ENCODE data around the gene CCDC50.

CCDC50 gene

GRCh38 chr3:191428177-191428576 lies 99.0 kb downstream of the CCDC50 start:
- DNase-seq (ENCODE audit: low spot score), result no peak
- no peak for TF ChIP-seq CTCF (IDR thresholded peaks at IDR 0.05; ENCODE audit: extremely low read depth, insufficient read depth, missing control alignments)
- in situ Hi-C loops (cut with MboI; ENCODE audit: low pct_unique_long_range_greater_than_20kb, low sequenced_read_pairs, unreplicated experiment), result no loop called here

GRCh38 chr3:191430103-191430502 lies 100.9 kb downstream of the CCDC50 start:
- TF ChIP-seq CTCF (IDR thresholded peaks at IDR 0.05; ENCODE audit: extremely low read depth, insufficient read depth, missing control alignments), result no peak
- in situ Hi-C loops (cut with MboI; ENCODE audit: low pct_unique_long_range_greater_than_20kb, low sequenced_read_pairs, unreplicated experiment), result no loop called here
- DNase-seq (ENCODE audit: low spot score), result no peak

GRCh38 chr3:191431160-191431822 lies 102.1 kb downstream of the CCDC50 start:
- DNase-seq (ENCODE audit: low spot score), result no peak
- in situ Hi-C loops (cut with MboI; ENCODE audit: low pct_unique_long_range_greater_than_20kb, low sequenced_read_pairs, unreplicated experiment), result no loop called here
- TF ChIP-seq CTCF (IDR thresholded peaks at IDR 0.05; ENCODE audit: extremely low read depth, insufficient read depth, missing control alignments), result no peak

GRCh38 chr3:191432162-191432561 lies 103.0 kb downstream of the CCDC50 start:
- DNase-seq (ENCODE audit: low spot score), result no peak
- TF ChIP-seq CTCF (IDR thresholded peaks at IDR 0.05; ENCODE audit: extremely low read depth, insufficient read depth, missing control alignments), result no peak
- in situ Hi-C loops (cut with MboI; ENCODE audit: low pct_unique_long_range_greater_than_20kb, low sequenced_read_pairs, unreplicated experiment), result no loop called here

GRCh38 chr3:191434024-191434423 lies 104.8 kb downstream of the CCDC50 start:
- TF ChIP-seq CTCF (IDR thresholded peaks at IDR 0.05; ENCODE audit: extremely low read depth, insufficient read depth, missing control alignments), result no peak
- in situ Hi-C loops (cut with MboI; ENCODE audit: low pct_unique_long_range_greater_than_20kb, low sequenced_read_pairs, unreplicated experiment), result no loop called here
- no peak for DNase-seq (ENCODE audit: low spot score)

- no peak for TF ChIP-seq CTCF (IDR thresholded peaks at IDR 0.05; ENCODE audit: extremely low read depth, insufficient read depth, missing control alignments)
- in situ Hi-C loops (cut with MboI; ENCODE audit: low pct_unique_long_range_greater_than_20kb, low sequenced_read_pairs, unreplicated experiment), result no loop called here
These were observed 106.8 kb downstream of the CCDC50 start for GRCh38 chr3:191435981-191436380.

More at GRCh38 chr3:191435981-191436380, 106.8 kb downstream of the CCDC50 start:
- no peak for DNase-seq (ENCODE audit: low spot score)
